Panc1 (cell line): Measurements from ENCODE around the gene MAGI2.

Experiments
- POLR2AphosphoS5 ChIP-seq: IDR thresholded peaks from 2 replicates; pipeline ENCODE4 v1.6.1; 2012; ENCODE audit warnings: mild to moderate bottlenecking, low read depth, low read length, moderate library complexity
- TCF7L2 ChIP-seq: IDR thresholded peaks from 2 replicates; pipeline ENCODE4 v1.6.1; 2011; ENCODE audit warnings: mild to moderate bottlenecking, low read depth, low read length, inconsistent platforms
- TF ChIP-seq, protein P1 (sequence below): fragments of 450-650 bp; IDR thresholded peaks from 2 replicates; pipeline ENCODE4 v1.5.1; 2017; ENCODE audit warnings: mild to moderate bottlenecking
- TF ChIP-seq, protein P2 (sequence below), 2 experiments: IDR thresholded peaks; 2 replicates each; pipeline ENCODE4 v1.6.1; 2011 to 2012; ENCODE audit warnings: low read depth in 2 of 2, control low read depth in 1 of 2, low read length in 1 of 2, mild to moderate bottlenecking in 1 of 2, moderate library complexity in 1 of 2; ENCODE audit not compliant: insufficient read depth in 1 of 2

DNA sequence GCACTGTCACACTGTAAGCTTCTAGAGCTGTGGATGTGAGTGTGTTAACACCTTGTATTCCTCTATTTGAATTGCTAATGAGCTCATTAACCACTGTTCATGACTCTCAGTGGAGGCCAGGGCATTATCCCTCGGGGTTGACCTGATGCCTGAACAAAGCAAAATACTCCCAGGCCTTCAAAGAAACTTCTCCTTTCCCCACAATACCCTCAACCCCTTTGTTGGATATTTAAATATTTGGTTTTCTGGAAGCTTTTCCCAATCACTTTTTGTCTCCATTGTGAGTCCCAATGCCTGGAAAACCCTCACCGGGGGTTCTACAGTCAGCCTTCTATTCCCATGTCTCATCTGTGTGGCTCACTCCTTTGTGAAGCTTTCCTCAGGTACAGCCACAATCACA, 874.8 kb downstream of the MAGI2 start:
- TF ChIP-seq, protein P1, sequence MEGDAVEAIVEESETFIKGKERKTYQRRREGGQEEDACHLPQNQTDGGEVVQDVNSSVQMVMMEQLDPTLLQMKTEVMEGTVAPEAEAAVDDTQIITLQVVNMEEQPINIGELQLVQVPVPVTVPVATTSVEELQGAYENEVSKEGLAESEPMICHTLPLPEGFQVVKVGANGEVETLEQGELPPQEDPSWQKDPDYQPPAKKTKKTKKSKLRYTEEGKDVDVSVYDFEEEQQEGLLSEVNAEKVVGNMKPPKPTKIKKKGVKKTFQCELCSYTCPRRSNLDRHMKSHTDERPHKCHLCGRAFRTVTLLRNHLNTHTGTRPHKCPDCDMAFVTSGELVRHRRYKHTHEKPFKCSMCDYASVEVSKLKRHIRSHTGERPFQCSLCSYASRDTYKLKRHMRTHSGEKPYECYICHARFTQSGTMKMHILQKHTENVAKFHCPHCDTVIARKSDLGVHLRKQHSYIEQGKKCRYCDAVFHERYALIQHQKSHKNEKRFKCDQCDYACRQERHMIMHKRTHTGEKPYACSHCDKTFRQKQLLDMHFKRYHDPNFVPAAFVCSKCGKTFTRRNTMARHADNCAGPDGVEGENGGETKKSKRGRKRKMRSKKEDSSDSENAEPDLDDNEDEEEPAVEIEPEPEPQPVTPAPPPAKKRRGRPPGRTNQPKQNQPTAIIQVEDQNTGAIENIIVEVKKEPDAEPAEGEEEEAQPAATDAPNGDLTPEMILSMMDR: no peak
- no peak for TF ChIP-seq POLR2AphosphoS5
- TF ChIP-seq, protein P2, sequence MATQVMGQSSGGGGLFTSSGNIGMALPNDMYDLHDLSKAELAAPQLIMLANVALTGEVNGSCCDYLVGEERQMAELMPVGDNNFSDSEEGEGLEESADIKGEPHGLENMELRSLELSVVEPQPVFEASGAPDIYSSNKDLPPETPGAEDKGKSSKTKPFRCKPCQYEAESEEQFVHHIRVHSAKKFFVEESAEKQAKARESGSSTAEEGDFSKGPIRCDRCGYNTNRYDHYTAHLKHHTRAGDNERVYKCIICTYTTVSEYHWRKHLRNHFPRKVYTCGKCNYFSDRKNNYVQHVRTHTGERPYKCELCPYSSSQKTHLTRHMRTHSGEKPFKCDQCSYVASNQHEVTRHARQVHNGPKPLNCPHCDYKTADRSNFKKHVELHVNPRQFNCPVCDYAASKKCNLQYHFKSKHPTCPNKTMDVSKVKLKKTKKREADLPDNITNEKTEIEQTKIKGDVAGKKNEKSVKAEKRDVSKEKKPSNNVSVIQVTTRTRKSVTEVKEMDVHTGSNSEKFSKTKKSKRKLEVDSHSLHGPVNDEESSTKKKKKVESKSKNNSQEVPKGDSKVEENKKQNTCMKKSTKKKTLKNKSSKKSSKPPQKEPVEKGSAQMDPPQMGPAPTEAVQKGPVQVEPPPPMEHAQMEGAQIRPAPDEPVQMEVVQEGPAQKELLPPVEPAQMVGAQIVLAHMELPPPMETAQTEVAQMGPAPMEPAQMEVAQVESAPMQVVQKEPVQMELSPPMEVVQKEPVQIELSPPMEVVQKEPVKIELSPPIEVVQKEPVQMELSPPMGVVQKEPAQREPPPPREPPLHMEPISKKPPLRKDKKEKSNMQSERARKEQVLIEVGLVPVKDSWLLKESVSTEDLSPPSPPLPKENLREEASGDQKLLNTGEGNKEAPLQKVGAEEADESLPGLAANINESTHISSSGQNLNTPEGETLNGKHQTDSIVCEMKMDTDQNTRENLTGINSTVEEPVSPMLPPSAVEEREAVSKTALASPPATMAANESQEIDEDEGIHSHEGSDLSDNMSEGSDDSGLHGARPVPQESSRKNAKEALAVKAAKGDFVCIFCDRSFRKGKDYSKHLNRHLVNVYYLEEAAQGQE (IDR thresholded peaks at IDR 0.05; ENCODE audit: insufficient read depth in 1 of 2, low read depth in 2 of 2, low read length in 1 of 2): no peak
- no peak for TF ChIP-seq TCF7L2
